Glomerular visceral epithelial cell (primary cell): ENCODE measurements around the gene NACC2.
A peak's percentile ranks its signal among the peaks of the same experiment; 100 is the strongest.

Source experiments
- DNase-seq: peaks from one replicate; pipeline ENCODE4 v3.0.0-alpha.2; 2016; ENCODE audit errors: extremely low spot score

NACC2 gene

DNA sequence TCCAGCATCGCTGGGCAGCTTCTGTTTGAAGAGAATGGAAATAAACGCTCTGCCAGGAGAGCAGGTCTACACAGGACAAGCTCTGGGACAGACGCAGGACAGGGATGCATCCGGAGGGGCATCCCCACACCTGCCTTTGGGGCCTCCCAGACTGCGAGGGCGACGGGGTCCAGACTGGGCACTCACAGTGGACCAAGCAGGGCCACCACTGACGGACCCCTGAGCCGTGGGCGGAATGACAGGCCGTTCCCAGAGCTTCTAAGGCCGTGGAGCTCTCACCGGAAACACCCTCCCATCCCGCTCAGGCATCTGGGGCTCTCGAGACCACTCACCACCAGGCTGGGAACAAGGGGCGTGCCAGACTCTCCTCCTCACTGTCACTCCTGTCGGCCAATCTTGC, 34.1 kb upstream of the NACC2 start:
- DNase-seq: no peak

DNA sequence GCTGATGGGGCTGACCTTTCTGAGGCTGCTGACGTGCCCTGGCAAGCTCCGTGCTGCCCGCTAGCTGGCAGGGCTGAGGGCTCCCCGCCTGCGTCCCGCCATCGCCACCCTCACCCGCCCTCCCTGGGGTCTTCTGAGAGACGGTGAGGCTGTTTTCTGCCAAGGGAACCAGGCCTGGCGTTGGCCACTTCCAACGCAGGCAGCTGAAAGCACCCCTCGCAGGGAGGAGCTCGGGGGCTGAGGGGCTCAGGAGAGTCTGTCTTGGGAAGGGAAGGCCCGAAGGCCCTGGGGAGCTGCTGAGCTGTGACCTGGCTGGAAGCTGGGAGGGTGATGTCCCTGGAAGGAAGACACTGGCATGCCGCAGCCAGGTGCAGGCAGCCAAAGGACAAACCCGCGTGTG, 33.3 kb upstream of the NACC2 start:
- DNase-seq: no peak

GRCh38 chr9:136127313-136127712, 32.2 kb upstream of the NACC2 start:
- DNase-seq: no peak

- no peak for DNase-seq
These were observed 30.0 kb upstream of the NACC2 start for GRCh38 chr9:136124976-136125692.

DNA sequence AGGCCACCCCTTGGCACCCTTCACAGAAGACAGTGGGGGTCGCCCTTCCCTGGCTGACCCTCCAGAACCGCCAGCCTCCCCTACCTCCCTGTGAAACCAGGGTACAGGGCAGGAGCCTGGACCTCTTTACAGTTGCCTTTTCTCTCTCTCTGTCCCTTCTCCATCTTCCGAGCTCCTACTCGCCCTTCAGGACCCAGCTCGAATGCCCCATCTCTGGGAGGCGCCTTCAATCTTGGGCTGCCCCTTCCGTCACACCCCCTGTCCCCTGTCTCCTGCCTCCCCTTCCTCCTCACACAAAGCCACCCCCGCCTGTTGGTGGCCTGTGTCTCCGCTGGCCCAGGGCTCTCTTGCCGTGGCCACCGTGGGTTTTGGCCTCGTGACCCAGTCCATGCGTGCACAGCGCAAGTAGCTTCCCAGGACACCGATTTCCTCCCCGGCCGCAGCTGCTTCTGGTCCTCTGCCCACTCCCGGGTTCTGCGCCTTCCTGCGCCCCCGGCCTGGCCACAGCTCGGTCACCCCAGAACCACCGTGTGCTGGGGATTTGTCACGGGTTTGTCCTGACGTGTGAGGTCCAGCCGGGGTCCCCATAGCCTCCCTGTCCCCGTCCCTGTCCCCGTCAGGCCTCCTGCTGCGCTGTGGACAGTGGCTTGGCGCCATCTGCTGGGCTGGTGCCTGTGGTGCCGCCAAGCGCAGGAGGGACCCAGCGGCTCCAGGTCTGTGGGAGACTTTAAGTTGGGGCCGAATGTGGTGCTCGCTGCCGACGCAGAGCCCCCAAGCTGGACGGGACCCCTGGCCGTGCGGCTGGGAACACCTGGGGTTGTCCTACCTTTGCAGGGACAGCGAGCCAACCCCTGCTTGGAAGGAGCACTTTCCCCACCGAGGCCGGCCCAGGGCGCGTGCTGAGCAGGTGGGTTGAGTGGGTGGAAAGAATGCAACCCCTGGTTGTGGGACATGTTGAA, 27.6 kb upstream of the NACC2 start:
- DNase-seq: peak; percentile 59

GRCh38 chr9:136121801-136122200, 26.7 kb upstream of the NACC2 start:
- no peak for DNase-seq

DNA sequence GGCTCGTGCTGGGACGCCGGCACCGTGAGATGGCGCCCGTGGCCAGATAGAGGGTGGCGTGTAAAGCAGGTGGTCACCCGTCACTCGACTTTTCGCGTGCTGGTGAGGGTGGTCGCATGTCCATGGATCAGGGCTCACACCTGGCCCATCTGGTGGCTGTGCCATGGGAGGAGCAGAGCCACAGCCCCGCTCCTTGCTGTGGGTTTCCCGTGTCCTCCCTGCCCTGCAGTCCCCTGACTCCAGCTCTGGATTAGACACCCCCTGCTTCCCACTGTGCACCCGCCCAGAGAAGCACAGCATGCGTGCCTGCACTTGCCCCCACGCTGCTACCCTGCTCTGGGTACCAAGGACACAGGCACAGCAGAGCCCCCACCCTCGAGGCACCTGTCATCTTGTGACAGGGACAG, 25.4 kb upstream of the NACC2 start:
- no peak for DNase-seq

GRCh38 chr9:136119883-136120393, 24.8 kb upstream of the NACC2 start:
- DNase-seq: no peak

DNA sequence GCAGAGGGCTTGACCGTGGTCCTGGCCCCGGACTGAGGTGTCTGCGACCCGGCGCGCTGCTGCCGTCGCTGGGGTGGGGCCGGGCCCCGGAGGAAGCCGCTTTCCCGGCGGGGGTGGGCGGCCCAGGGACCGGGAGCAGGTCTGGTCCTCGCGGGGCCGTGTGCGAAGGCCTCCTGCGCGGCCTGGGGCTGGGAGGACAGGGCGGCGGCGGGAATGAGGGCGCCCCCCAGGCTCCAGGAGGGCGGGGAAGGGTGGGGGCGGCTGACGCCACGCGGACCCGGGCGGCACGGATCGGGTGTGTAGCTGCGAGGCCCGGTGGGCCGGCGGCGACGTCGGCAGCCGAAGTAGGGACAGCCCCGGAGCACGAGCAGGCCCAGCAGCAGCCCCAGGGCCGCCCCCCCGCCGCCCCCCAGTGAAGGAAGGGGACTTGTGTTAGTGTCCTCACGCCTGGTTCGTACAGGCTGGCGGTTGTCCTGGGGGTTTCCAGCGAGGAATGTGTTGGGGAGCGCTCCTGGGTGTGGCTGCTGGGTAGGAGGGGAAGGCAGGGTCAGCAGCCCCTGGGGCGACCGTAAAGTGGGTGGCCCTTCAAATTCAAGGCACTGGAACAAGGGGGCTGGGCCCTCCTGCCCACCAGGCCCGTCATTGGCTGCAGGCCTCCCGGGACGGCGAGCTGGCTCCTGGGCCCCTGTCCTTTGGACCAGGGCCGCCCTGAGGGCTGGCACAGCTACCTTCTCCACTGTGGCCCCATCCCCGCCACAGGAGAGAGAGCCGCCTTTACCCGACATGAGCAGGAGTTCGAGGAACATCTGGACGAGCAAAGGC, 24.2 kb upstream of the NACC2 start:
- DNase-seq: peak; percentile 76

- peak; percentile 97 for DNase-seq
These were observed 23.4 kb upstream of the NACC2 start, which contains the start of gene TMEM250 for GRCh38 chr9:136118320-136119060. TSS of gene TMEM250 (minus strand) at chr9:136118875. CDS start at chr9:136116900, 1,975 bp downstream.

DNA sequence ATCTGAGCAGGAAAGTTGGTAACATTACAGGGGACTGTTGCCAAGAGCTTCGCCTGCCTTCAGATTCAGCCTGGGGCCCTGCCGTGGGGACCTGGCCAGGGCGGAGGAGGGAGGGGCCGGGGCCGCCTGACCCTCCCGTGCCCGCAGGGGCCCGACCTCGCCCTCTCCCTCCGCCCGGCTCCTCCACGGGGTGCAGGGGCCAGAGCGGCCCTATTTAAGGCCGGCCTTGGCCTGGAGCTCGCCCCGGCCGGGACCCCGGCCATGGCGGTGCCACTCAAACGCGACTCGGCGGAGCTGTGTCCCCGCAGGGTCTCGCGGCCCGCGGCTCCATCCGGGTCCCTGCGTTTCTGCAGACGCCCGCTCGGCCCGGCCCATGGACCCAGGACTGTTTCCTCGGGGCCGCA, 22.8 kb upstream of the NACC2 start:
- no peak for DNase-seq

DNA sequence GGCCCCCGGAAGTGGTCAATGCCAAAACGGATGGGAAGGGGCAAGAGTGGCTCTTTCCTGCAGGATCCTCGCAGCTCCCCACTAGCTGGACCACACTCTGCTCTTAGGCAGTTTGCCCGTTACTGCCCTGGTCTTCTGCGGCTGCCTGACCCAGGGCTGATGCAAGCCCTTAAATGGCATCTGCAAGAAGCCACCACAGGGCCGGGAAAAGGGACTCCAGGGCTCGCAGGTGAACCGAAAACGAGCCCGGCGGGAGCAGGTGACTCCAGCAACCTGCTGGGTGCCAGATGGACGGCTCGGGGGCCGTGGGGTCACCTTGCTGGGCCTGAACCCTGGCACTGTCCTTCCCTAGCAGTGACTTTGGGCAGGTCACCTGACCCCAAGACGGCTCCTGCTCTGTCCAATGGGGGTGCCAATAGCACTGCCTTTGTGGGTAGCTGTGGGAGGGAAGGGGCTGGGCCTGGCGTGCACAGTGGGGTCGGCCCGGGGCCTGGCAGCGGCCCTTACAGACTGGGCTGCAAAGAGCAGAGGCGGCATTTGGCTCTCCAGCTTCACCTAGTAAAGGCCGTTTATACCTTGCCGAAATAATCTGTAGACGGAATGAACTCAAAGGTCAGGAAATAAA, 22.3 kb upstream of the NACC2 start:
- no peak for DNase-seq

DNA sequence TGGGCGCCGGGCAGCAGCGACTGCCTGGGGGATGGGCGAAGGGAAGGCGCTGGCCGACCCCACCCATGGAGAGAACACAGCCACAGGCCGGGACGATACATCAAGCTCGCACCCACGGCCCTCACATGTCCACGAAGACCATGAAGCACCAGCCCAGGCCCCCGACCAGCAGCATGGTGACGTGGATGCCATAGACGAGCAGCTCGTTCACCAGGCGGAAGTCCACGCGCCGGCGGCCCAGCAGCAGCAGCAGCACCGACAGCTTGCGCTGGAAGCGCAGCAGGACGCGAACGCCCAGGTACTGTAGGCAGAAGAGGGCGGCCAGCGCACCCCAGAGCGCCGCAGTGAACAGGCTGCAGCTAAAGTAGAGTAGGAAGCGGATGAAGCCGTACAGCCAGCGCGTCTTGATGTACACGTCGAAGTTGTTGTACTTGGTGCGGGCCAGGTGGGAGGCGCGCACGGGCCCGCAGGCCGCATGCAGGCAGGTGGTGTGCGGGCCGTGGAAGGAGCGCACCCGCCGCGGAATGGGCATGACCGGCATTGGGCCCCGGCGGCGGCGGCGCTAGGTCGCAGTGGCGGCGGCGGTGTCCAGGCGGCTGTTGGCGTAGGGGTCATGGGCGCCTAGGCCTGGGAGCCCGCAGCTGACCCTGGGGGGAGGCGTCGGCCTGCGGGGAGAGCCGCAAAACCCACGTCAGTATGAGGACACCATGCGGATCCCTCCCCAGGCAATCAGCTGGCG, 21.4 kb upstream of the NACC2 start:
- no peak for DNase-seq

DNA sequence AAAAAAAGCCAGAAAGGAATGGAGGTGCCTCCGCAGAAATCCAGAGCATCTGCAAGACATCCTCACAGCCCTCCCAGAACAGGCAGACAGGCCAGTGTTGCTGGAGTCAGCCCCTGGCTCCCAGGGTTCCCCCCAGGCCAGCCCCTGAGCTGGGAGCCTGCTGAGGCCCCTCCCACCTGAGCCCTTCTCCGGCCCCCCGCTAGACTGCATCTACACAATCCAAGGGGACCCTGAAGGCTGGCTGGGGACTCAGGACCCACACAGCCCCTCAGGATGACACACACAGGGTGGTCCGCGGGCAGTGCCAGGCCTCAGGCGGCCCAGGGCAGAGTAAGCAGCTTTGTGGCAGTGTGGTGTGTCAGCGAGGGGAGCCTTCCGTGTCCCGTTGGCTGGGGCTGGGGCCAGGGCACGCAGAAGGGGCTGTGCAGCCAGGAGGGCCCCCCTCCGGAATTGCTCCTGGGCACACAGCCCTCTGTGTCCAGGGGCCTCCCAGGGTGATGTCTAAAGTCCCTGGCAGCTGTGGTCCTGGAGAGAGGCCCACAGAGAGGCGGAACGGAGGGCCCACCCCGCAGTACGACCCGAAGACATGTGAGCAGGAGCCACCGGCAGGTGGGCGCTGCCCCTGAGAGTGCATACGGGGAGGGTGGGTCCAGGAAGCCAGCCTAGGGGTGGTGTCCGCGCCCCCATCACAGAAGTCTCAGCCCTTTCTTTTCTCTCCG, 20.7 kb upstream of the NACC2 start:
- no peak for DNase-seq

GRCh38 chr9:136115206-136115605, 20.1 kb upstream of the NACC2 start:
- DNase-seq: no peak

DNA sequence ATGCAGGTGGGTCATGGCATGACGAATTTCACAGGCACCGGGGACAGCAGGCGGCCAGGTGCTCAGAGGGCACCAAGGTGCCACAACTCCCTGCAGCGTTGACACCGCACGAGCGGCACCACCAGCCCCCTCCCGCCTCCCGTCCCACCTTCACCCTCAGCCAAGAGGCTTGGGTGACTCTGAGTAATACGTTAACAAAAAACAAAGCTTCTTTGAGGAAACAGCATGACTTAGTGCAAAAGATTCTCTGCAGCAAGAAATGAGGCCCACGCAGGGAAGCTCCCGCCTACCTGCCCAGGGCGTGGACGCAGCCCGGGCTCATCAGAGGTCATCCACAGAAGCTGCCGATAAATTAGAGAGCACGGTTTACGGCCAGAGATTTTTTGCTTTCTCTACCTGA, 19.5 kb upstream of the NACC2 start:
- no peak for DNase-seq

- DNase-seq: no peak
These were observed 17.5 kb upstream of the NACC2 start for GRCh38 chr9:136112541-136112940.

- DNase-seq: no peak
These were observed 16.8 kb upstream of the NACC2 start for GRCh38 chr9:136111910-136112309.

DNA sequence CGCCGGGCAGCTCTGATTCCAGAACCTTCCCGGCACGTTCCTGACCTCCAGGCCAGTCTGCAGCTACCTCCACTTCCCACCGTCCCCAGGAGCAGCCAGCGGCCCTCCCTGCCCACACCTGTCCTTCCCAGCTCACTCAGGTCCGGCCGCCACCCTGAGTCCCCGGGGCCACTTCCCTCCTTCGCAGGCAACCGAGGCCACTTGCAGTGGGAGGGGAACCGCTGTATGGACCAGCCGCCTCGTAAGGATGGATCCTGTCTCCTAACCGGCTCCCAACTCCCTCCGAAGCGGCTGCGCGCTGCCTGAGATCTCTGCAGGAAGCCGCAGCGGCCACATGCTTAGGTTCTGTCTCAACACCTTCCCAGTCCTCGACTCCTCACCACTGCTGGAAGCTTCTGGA, 16.1 kb upstream of the NACC2 start:
- DNase-seq: no peak
